Muscle layer of colon (tissue), 2 donors: ENCODE results near the gene CELF4.

ENCODE experiments used
- H3K27ac ChIP-seq: one replicate; pipeline ENCODE4 v1.7.0; 2013; ENCODE audit warnings: low read depth, mild to moderate bottlenecking, low read length, moderate library complexity
- H3K27me3 ChIP-seq, 2 donors: one replicate each; pipeline ENCODE4 v1.7.0; 2013; ENCODE audit warnings: low read length in 2 of 2, mild to moderate bottlenecking in 2 of 2; ENCODE audit not compliant: insufficient read depth in 2 of 2, control insufficient read depth in 1 of 2
- H3K36me3 ChIP-seq: one replicate; pipeline ENCODE4 v1.7.0; 2013; ENCODE audit warnings: mild to moderate bottlenecking, low read length; ENCODE audit not compliant: insufficient read depth
- H3K4me1 ChIP-seq: one replicate; pipeline ENCODE4 v1.7.0; 2013; ENCODE audit warnings: mild to moderate bottlenecking, low read length; ENCODE audit not compliant: insufficient read depth
- H3K4me3 ChIP-seq, 2 donors: one replicate each; pipeline ENCODE4 v1.7.0; 2013; ENCODE audit warnings: low read length in 2 of 2, low read depth in 1 of 2, mild to moderate bottlenecking in 1 of 2, moderate library complexity in 1 of 2
- H3K9ac ChIP-seq: one replicate; pipeline ENCODE4 v1.7.0; 2013; ENCODE audit warnings: low read length
- H3K9me3 ChIP-seq: one replicate; pipeline ENCODE4 v1.7.0; 2013; ENCODE audit warnings: mild to moderate bottlenecking, low read length
- donor health status: abdominal sarcoma.
- donor health status: Adenocarcinoma of cecum.

Gene CELF4

DNA sequence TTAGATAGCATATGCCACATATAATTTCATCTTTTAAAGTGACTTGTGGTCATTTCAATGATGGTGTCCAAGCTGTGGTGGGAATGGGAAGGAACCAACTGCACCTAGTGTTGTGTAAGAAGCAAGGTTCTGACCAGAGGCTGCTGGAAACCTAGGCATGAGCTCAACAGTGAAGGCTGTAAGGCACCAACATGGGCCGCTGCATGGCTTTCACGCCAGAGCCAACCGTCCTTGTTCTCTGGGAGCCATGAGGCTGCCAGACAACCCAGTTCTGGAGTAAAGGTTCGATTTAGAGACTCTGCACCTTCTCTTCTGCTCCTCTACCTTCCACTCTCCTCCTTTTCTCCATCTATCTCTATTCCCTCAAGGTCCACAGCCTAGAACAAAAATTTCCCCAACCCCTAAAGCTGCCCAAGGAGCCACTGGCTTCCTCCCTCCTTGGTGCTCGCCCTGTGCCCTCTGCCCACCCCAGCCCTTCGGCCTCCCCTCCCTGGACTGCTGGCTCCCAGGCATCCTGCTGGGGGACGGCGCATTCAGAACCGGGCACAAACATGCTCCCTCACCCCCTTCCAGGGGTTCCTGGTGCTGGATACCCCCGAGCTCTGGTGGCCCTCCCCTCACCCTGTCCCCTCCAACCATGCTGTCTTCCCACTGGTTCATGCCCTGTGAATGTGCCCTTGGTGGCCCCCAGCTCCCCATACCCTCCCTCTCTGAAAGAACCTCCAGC is 305.1 kb downstream of the CELF4 start:
- Histone ChIP-seq H3K4me1 (no peaks in the 10 kb centered on the region), H3K9me3 (no peaks in the 10 kb centered on the region), H3K36me3 (no peaks in the 10 kb centered on the region), H3K27me3 (peaks cover 0 to 15% of the 10 kb centered on the region in 2 donors), H3K9ac (no peak overlapping the region), H3K4me3 (no peak overlapping the region), H3K27ac (no peak overlapping the region)

DNA sequence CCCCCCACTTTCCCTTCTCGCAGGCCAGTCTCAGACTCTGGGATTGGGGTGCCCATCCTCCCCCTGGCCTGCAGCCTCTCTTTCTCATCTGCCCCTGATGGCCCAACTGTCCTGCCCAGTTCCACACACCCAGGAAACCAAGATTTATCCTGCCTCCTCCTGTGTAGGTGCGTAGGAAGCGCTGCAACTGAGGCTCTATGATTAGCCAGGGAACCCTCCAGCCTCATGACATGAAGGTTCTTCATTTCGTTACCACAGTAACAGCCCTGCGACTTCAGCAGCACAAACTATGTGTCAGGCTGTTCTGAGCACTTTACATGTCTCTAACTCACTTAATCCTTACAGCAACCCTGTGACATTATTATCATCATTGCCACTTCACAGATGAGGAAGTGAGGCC is 305.9 kb downstream of the CELF4 start:
- Histone ChIP-seq H3K9ac (no peak overlapping the region), H3K4me3 (no peak overlapping the region), H3K27ac (no peak overlapping the region), H3K36me3 (no peaks in the 10 kb centered on the region), H3K4me1 (no peaks in the 10 kb centered on the region), H3K27me3 (peaks cover 0 to 23% of the 10 kb centered on the region in 2 donors), H3K9me3 (no peaks in the 10 kb centered on the region)

DNA sequence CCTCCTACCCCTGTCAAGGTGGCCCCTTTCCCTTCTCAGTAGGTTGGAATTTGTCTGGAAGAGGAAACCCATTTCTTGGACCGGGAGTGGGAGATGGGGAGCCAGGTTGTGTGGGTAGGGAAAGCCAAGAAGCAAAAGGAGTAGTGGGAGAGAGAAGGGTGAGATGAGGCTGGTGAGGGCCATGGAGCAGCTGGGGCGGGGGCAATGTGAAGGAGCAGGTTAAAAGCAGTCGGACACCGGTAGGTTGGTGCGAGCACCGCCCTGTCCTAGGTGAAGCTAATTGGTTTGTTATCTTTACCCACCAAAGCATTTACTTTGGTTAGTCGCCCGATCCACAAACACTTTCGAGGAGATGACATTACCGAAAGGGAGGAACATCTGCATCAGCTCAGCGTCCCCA is 306.8 kb downstream of the CELF4 start:
- Histone ChIP-seq H3K36me3 (no peaks in the 10 kb centered on the region), H3K4me1 (no peaks in the 10 kb centered on the region), H3K27ac (no peak overlapping the region), H3K27me3 (peaks cover 0 to 29% of the 10 kb centered on the region in 2 donors), H3K9me3 (no peaks in the 10 kb centered on the region), H3K9ac (no peak overlapping the region), H3K4me3 (no peak overlapping the region)

DNA sequence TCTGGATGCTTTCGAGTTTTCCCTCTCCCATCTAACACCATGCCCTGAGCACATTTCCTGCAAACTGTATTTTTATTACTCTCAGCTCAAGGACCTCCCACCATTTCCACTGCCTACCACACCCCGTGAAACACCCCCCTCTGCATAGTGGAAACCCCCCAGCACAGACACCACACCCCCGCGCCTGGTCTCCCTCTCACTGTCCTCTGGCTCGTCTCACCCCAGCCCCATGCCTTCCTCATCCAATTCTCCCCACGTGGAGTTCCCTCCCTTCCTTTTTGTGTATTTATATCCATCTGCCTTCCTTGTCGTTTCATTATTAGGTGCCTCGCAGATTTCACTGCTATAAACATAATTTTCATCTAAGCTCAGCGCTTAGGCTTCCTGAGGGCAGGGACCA is 307.5 kb downstream of the CELF4 start:
- no peaks in the 10 kb centered on the region for H3K9me3 ChIP-seq
- no peak overlapping the region for H3K9ac ChIP-seq
- no peak overlapping the region for H3K4me3 ChIP-seq
- H3K36me3 ChIP-seq: no peaks in the 10 kb centered on the region
- H3K27me3 ChIP-seq: peaks cover 0 to 35% of the 10 kb centered on the region in 2 donors
- no peak overlapping the region for H3K27ac ChIP-seq
- no peaks in the 10 kb centered on the region for H3K4me1 ChIP-seq

DNA sequence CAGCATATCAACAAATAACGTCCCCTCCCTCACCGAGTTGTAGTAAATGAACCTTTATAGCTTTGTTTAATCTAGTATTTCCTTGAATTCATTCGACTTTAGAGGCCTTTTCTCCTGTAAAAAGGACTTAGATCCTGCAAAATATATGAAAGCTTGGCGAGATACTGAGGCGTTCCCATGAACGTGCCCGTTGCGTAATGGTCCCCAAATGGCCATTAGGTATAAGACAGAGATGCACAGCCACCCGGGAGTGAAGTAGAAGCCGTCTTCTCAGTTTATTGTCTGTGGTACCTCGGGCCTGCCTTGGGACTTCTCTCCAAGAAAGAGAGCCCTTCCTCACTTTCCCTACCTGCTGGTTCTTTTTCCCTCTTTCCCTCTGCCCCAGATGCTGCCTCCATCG is 310.6 kb downstream of the CELF4 start:
- no peak overlapping the region for H3K9ac ChIP-seq
- no peaks in the 10 kb centered on the region for H3K9me3 ChIP-seq
- H3K4me3 ChIP-seq: no peak overlapping the region
- no peaks in the 10 kb centered on the region for H3K4me1 ChIP-seq
- peaks cover 0 to 42% of the 10 kb centered on the region in 2 donors for H3K27me3 ChIP-seq
- no peaks in the 10 kb centered on the region for H3K36me3 ChIP-seq
- no peak overlapping the region for H3K27ac ChIP-seq

DNA sequence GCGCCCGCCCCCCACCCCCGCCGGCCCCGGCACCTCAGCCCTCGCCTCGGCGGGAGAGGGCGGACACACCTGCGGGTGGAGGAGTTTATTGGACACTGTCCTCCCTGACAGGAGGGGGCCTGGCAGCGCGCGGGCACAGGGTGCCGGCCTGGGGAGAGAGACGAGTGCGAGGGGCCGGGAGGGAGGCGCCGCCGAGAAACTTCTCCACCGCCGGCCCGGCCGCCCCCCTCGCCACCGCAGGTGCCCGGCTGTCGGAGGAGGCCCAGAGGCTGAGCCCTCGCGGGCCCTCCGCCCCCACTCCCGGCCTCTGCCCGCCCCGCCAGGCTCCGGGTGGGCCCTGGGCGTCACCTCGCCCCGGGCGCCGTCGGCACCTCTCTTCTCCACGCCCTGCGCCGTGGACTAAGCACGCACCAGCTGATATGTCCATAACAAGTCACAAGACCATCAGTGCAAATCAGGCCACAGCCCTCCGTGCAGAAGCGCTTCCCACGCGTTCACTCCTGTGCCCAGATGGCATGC is 311.3 kb downstream of the CELF4 start:
- H3K9ac ChIP-seq: no peak overlapping the region
- H3K27me3 ChIP-seq: peaks cover 0 to 42% of the 10 kb centered on the region in 2 donors
- H3K4me1 ChIP-seq: no peaks in the 10 kb centered on the region
- H3K9me3 ChIP-seq: no peaks in the 10 kb centered on the region
- peak overlapping the region in 1 of 2 donors; percentile 27 for H3K4me3 ChIP-seq
- H3K36me3 ChIP-seq: no peaks in the 10 kb centered on the region
- H3K27ac ChIP-seq: no peak overlapping the region

DNA sequence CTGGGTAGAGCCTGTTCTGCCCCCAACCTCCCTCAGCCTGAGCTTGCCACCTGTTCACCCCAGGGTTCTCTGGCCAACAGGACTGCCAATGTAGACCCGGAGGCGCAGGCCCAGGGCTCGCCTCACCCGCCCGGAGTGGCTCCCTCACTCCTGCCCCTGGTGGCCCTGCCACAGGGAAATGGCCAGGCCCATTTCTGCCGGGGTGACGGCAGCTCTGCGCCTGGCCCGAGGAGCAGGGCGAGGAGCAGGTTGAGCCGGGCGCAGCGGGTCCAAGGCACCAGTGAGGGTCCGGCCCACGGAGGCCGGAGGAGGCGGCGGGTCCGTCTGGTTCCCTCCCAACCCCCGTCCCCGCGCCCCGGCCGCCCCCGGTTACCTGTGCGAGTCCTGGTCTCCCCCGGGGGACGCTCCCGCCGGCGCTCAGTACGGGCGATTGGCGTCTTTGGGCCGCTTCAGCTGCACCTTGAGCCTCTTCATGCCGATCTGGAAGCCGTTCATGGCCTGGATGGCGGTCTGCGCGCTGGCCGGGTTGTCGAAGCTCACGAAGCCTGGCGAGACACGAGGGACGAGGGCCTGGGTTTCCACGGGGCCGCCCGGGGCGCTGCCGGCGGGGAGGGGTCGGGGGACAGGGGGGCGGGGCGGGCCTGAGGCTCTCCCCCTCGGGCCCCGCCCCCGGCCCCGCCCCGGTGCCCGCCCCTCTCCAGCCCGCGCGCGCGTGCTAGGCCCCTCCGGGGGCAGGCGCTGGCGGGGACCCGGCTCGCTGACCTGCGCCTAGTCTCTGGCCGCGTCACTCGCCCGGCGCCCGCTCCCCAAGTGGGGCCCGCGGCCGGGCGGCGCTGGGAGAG is 312.0 kb downstream of the CELF4 start:
- H3K36me3 ChIP-seq: no peaks in the 10 kb centered on the region
- H3K27ac ChIP-seq: no peak overlapping the region
- H3K9me3 ChIP-seq: no peaks in the 10 kb centered on the region
- no peak overlapping the region for H3K4me3 ChIP-seq
- H3K9ac ChIP-seq: no peak overlapping the region
- peaks cover 0 to 39% of the 10 kb centered on the region in 2 donors for H3K27me3 ChIP-seq
- H3K4me1 ChIP-seq: no peaks in the 10 kb centered on the region

DNA sequence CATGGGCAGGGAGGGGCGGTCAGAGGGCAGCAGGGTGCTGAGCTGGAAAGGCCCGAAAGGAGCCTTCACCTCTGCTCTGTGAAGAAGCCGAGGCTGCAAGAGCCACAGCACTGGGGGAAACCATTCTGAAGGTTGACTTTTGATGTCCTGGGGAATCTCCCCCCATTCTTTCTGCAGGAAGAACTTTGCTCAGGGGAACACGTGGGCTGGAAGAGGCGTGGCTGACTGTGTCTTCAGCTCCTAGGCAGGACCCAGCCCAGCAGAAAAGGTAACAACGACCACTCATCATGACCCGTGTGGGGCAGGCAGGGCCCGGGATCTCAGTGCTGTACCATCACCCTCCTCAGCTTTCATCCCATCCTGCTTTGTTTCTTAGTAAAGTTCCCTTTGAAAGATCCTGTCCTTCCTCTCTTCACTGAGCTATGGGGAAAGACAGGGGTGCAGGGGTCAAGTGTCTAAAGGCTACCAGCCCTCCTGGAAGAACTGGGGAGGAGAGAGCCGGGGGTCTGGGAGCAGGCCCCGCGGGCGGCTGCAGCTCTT is 312.7 kb downstream of the CELF4 start:
- Histone ChIP-seq H3K36me3 (no peaks in the 10 kb centered on the region), H3K9me3 (no peaks in the 10 kb centered on the region), H3K9ac (no peak overlapping the region), H3K4me3 (no peak overlapping the region), H3K27ac (no peak overlapping the region), H3K27me3 (peaks cover 0 to 36% of the 10 kb centered on the region in 2 donors), H3K4me1 (no peaks in the 10 kb centered on the region)

DNA sequence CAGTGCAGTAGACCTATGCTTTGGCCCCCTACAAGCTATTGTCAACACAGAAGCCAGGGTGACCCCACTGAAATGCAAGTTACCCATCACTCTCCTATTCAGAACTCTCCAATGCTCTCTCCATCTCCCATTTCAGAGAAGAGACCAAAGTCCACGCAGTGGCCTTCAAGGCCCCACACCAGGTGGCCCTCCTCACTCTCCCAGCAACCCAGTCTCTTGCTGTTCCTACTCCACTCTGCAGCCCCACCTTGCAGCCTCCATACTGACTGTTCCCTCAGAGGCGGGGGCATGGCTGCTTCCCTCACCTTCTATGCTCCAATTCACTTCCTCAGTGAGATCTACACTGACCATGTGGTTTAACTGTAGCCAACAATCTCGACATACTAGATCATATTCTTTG is 313.3 kb downstream of the CELF4 start:
- Histone ChIP-seq H3K9me3 (no peaks in the 10 kb centered on the region), H3K36me3 (no peaks in the 10 kb centered on the region), H3K9ac (no peak overlapping the region), H3K27me3 (peaks cover 0 to 40% of the 10 kb centered on the region in 2 donors), H3K4me1 (no peaks in the 10 kb centered on the region), H3K27ac (no peak overlapping the region), H3K4me3 (no peak overlapping the region)

DNA sequence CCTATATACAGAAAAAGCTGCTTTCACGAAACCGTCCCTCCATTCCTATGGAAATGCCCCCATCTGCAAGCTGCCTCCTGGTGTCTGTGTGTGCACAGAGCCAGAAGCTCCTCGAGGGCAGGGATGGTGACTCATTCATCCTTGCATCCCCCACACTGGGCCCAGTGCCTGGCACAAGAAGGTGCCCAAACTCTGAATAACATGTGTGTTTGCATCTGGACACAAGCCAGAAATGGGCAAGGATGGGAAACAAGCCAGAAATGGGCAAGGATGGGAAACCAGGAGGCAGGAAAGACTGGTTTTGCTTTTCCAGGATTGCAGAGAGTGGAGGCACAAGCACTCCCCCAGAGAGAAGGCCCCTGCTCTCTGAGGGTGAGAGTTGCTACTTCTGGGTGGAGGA is 313.9 kb downstream of the CELF4 start:
- no peaks in the 10 kb centered on the region for H3K9me3 ChIP-seq
- H3K27me3 ChIP-seq: peaks cover 0 to 40% of the 10 kb centered on the region in 2 donors
- no peak overlapping the region for H3K27ac ChIP-seq
- no peaks in the 10 kb centered on the region for H3K36me3 ChIP-seq
- no peak overlapping the region for H3K9ac ChIP-seq
- H3K4me1 ChIP-seq: no peaks in the 10 kb centered on the region
- H3K4me3 ChIP-seq: no peak overlapping the region

DNA sequence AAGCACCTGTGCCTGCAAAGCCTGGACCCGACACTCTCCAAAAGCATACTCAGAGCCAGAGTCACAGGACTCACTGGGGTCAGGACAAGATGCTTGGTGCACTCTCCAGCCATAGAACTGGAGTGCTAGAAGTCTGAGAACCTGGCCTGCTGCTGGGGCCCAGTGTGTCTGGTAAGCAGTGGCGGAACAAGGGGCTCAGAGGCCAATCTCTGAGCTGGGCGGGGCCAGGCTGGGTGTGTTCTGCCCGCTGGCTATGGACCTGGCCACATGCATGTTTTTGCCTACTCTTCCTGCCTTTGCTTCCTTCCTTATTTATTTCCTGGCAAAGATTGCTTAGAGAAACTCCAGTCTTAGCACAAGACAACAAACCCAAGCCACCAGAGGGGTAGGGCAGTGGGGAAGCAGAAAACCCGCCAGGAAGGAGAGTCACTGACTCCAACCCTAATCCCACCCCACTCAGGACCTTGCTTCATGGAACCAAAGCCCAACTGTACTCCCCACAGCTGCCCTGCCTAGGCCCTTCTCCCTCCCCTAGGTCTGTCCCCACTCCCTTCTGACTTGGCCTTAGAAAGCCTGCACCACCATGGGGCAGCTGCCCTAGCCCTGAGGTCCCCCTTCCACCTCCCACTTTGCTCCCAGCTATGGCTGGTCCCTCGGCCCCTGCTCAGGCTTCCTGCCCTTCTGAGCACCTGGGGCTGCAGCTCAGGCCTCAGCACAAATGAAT is 315.5 kb downstream of the CELF4 start:
- H3K9ac ChIP-seq: no peak overlapping the region
- H3K9me3 ChIP-seq: no peaks in the 10 kb centered on the region
- H3K4me3 ChIP-seq: no peak overlapping the region
- H3K27me3 ChIP-seq: peaks cover 0 to 33% of the 10 kb centered on the region in 2 donors
- no peak overlapping the region for H3K27ac ChIP-seq
- H3K36me3 ChIP-seq: no peaks in the 10 kb centered on the region
- no peaks in the 10 kb centered on the region for H3K4me1 ChIP-seq
